Measurements from ENCODE around the gene SIX2.

SIX2 gene

DNA sequence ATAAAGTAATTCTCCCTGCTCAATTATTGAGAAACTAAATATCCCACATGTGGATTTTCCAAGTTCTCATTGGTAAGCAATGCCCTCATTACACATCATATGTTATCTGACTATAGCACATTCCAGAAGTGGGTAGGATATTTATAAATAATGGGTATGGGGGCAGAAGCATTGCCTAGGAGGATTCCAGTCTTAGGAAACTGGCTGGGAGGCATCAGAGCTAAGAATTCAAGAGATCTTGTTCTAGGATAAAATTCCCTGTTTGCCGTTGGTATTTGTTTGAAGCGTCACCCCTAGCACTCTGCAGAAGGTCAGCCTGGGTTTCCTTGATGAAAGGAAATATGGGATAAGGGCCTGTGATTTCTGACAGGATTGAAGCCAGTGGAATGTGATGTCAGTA lies 20.1 kb downstream of the SIX2 start:
- ChIA-PET POLR2A (no interaction called here), CTCF (no interaction called here)
- DNase-seq (ENCODE audit: extremely low spot score), result no peak
- TF ChIP-seq, protein P1, sequence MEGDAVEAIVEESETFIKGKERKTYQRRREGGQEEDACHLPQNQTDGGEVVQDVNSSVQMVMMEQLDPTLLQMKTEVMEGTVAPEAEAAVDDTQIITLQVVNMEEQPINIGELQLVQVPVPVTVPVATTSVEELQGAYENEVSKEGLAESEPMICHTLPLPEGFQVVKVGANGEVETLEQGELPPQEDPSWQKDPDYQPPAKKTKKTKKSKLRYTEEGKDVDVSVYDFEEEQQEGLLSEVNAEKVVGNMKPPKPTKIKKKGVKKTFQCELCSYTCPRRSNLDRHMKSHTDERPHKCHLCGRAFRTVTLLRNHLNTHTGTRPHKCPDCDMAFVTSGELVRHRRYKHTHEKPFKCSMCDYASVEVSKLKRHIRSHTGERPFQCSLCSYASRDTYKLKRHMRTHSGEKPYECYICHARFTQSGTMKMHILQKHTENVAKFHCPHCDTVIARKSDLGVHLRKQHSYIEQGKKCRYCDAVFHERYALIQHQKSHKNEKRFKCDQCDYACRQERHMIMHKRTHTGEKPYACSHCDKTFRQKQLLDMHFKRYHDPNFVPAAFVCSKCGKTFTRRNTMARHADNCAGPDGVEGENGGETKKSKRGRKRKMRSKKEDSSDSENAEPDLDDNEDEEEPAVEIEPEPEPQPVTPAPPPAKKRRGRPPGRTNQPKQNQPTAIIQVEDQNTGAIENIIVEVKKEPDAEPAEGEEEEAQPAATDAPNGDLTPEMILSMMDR (IDR thresholded peaks at IDR 0.05; ENCODE audit: control extremely low read depth, extremely low read depth, low read depth, missing control alignments), result no peak

DNA sequence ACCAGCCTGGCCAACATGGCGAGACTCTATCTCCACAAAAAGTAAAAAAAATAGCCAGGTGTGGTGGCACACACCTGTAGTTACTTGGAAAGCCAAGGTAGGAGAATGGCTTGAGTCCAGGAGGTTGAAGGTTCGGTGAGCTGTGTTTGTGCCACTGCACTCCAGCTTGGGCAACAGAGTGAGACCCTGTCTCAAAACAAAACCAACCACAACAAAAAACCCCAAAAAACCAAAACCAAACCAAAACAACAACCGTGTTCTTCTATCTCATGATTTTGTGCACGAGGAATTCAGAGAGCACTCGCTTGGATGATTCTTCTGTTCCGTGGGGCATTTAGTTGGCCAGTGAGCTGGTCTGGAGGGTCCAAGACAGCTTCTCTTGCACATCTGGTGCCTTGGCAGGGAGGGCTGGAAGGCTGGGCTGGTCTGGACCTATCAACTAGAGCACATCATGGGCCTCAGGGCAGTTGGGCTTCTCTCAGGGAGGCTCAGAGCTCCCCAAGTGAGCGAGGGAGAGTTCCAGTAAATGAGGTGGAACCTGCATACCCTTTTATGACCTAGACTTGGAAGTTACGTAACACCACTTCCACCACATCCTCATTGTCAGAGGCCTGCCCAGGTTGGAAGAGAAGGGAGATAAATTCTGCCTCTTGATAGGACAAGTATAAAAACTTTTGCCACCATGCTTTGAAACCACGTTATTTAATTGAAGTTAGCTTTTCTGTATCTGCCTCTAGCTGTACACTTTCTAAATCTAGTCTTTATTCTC lies 25.2 kb downstream of the SIX2 start:
- DNase-seq (ENCODE audit: extremely low spot score), result no peak
- POLR2A ChIA-PET, result no interaction called here
- CTCF ChIA-PET, result interaction anchor here (1.0 to 10.7 kb wide), 6 partner anchors 9 to 594 kb away, joined by 3 to 187 read pairs (median 24); no protein-coding TSS in a partner anchor

GRCh38 chr2:44981714-44982108 lies 27.5 kb downstream of the SIX2 start:
- peak; percentile 75 for DNase-seq (ENCODE audit: extremely low spot score)
- ChIA-PET CTCF (interaction anchor here (0.6 to 10.7 kb wide), 47 partner anchors 9 to 954 kb away, joined by 3 to 187 read pairs (median 4); partner anchors contain the start of gene SRBD1), POLR2A (no interaction called here)
- TF ChIP-seq, protein P1 (IDR thresholded peaks at IDR 0.05; ENCODE audit: control extremely low read depth, extremely low read depth, low read depth, missing control alignments), result peak; percentile 81

More for the DNA sequence above, 25.2 kb downstream of the SIX2 start:
- TF ChIP-seq, protein P1 (IDR thresholded peaks at IDR 0.05; ENCODE audit: control extremely low read depth, extremely low read depth, low read depth, missing control alignments), result no peak

- CTCF ChIA-PET, result interaction anchor here (0.6 to 10.7 kb wide), 48 partner anchors 10 to 954 kb away, joined by 3 to 187 read pairs (median 4); partner anchors contain the start of gene SRBD1
- DNase-seq (ENCODE audit: extremely low spot score), result no peak
- TF ChIP-seq, protein P1 (IDR thresholded peaks at IDR 0.05; ENCODE audit: control extremely low read depth, extremely low read depth, low read depth, missing control alignments), result no peak
- POLR2A ChIA-PET, result no interaction called here
Observed at GRCh38 chr2:44980751-44981713, 28.2 kb downstream of the SIX2 start.

DNA sequence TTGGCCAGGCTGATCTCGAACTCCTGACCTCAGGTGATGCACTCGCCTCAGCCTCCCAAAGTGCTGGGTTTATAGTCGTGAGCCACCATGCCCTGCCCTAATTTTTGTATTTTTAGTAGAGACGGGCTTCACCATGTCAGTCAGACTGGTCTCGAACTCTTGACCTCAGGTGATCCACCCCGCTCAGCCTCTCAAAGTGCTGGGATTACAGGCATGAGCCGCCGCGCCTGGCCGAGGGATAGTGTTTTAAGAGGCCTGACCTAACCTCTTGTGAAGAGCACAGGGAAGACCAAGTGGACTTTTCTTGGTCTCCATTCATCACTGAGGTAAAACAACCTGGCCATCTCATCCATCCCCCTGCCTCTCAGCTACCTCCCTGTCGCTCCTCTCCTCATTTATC lies 29.7 kb downstream of the SIX2 start:
- ChIA-PET POLR2A (no interaction called here), CTCF (interaction anchor here (2.9 to 10.7 kb wide), 3 partner anchors 8 to 515 kb away, joined by 16 to 187 read pairs (median 62); no protein-coding TSS in a partner anchor)
- TF ChIP-seq, protein P1 (IDR thresholded peaks at IDR 0.05; ENCODE audit: control extremely low read depth, extremely low read depth, low read depth, missing control alignments), result no peak
- DNase-seq (ENCODE audit: extremely low spot score), result no peak
